Activated effector memory CD4-positive, alpha-beta T cell treated with anti-CD3 and anti-CD28 coated beads, Interleukin-2, amount 50 U/mL, for 16 hours (primary cell): Measurements from ENCODE around the gene LRIG3.

Experiments
- DNase-seq: peaks from one replicate; pipeline ENCODE4 v3.0.0-alpha.2; 2020

Gene LRIG3

GRCh38 chr12:58847901-58848600 lies 72.3 kb downstream of the LRIG3 start:
- no peak for DNase-seq

DNA sequence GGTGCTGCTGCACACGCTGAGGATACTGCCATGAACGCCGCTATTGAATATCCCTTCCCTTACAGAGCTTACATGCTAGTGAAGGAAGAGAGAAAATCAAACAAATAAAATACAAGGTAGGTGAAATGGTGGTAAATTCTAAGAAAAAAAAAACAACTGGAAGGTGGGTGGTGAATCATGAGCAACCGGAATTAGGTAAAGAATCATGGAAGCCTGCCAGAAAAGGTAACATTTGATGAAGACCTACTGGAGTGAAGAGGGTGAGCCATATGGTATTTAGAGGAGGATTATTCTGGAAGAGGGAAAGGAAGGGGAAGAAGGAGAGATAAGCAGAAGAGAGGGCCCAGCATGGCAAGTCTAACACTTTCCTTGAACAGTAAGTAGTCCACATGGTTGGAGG lies 76.1 kb downstream of the LRIG3 start:
- no peak for DNase-seq

DNA sequence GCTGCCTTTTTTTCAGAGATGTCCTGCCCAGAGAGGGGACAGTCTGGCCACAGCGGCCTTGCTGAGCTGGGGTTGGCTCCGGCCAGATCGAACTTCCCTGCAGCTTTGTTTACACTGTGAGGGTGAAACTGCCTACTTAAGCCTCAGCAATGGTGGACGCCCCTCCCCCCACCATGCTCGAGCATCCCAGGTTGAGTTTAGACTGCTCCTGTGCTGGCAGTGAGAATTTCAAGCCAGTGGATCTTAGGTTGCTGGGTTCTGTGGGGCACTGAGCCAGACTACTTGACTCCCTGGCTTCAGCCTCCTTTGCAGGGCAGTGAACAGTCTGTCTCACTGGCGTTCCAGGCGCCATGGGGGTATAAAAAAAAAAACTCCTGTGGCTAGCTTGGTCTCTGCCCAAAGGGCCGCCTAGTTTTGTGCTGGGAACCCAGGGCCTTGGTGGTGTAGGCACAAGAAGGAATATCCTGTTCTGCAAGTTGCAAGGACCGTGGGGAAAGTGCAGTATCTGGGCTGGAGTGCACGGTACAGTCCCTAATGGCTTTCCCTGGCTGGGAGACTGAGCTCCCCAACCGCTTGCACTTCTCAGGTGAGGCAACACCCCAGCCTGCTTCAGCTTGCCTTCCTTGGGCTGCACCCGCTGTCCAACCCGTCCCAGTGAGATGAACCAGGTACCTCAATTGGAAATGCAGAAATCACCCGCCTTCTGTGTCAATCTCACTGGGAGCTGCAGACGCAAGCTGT lies 79.1 kb downstream of the LRIG3 start:
- DNase-seq = no peak

DNA sequence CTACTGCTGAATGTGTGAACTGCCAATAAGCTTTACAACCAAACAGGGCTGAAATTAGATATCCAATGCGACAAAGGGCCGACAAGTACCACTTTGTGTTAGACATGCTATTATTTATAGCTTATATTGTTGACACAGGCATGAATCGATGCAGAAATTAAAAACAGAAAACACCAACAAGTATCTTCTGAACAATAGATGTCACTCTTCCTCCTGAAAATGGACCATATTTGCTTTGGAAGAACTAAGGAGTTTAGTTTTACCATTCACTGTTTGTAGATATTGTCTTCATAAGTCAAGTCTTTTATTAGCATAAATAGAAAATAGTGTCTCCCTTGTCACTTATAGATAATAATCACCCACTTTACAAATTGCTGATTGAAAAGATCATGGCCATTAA lies 86.5 kb downstream of the LRIG3 start:
- no peak for DNase-seq

DNA sequence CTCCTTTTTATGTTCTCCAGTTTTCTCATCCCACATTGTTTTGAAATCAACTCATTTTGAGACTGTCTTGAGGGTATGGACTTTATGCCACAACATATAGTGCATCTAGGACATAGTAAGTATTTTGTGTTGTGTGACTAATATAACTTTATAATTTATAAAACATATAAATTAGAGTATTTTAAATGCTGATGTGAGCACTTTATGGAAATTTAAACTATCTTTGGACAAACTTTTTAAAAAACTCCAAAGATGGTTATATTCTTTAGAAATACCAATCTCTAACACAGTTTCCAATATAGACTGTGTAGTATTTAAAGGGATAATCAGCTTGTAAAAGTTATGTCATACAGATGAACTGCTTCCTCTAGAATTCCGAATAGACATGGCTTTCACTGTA lies 87.4 kb downstream of the LRIG3 start:
- DNase-seq = no peak
